Mesothelial cell of epicardium (in vitro differentiated cells): Measurements from ENCODE around the gene ZNF525. TPM values are rescaled to one million over a fixed set of nuclear protein-coding genes. Genes with fewer than 3 reads are reported as not detected.
"Not testable (repeated sequence)": the region's sequence is repeated elsewhere in the genome, so short reads cannot be mapped to it uniquely, and the experiment has no call there.

Source experiments
- DNase-seq, 2 experiments: peaks; one replicate each; pipeline ENCODE4 v3.0.0; 2021; ENCODE audit warnings: low spot score in 2 of 2; ENCODE audit not compliant: unreplicated experiment in 2 of 2
- H3K27ac Mint-ChIP-seq: 2 replicates; pipeline ENCODE4 v1.8.0; 2021; ENCODE audit warnings: mixed read lengths
- H3K27me3 Mint-ChIP-seq: 2 replicates; pipeline ENCODE4 v1.8.0; 2021; ENCODE audit warnings: low read depth, mixed read lengths
- H3K36me3 Mint-ChIP-seq: 2 replicates; pipeline ENCODE4 v1.8.0; 2021; ENCODE audit warnings: mixed read lengths
- H3K4me1 Mint-ChIP-seq: 2 replicates; pipeline ENCODE4 v1.8.0; 2021; ENCODE audit warnings: mixed read lengths
- H3K4me3 Mint-ChIP-seq: 2 replicates; pipeline ENCODE4 v1.8.0; 2021; ENCODE audit warnings: mild to moderate bottlenecking, moderate library complexity, mixed read lengths
- H3K9me3 Mint-ChIP-seq: 2 replicates; pipeline ENCODE4 v1.8.0; 2021; ENCODE audit warnings: mixed read lengths
- CTCF ChIP-seq: fragments of 200-600 bp; sonication (generic); IDR thresholded peaks from one replicate; pipeline ENCODE4 v1.5.0; 2021; ENCODE audit warnings: antibody characterized with exemption; ENCODE audit not compliant: unreplicated experiment
- total RNA-seq: library from RNA; stranded (reverse); gene quantifications from 3 replicates; pipeline ENCODE4 v1.2.1, GENCODE V29; 2021

Gene ZNF525
- total RNA-seq, 1 donor from 2014 or later: 20.2 TPM

- Mint-ChIP-seq H3K27me3 (no peaks in the 10 kb centered on the region), H3K9me3 (peaks cover 6% of the 10 kb centered on the region), H3K36me3 (peaks cover 2% of the 10 kb centered on the region), H3K4me1 (peaks cover 9% of the 10 kb centered on the region), H3K4me3 (no peak overlapping the region), H3K27ac (no peak overlapping the region)
- no peak for TF ChIP-seq CTCF
- no peak for DNase-seq
Measured at GRCh38 chr19:53422551-53422950, 57.0 kb downstream of the ZNF525 start.

- H3K4me1 Mint-ChIP-seq, DNase-seq, H3K36me3 Mint-ChIP-seq, H3K4me3 Mint-ChIP-seq, H3K9me3 Mint-ChIP-seq, H3K27ac Mint-ChIP-seq, H3K27me3 Mint-ChIP-seq: not testable (repeated sequence)
Measured at GRCh38 chr19:53423074-53423473, 57.6 kb downstream of the ZNF525 start.

- not testable (repeated sequence) for H3K36me3 Mint-ChIP-seq, H3K4me1 Mint-ChIP-seq, H3K4me3 Mint-ChIP-seq, H3K27ac Mint-ChIP-seq, DNase-seq, H3K27me3 Mint-ChIP-seq, H3K9me3 Mint-ChIP-seq
Measured at GRCh38 chr19:53423680-53424079, 58.2 kb downstream of the ZNF525 start.

GRCh38 chr19:53424968-53425597 is 59.6 kb downstream of the ZNF525 start:
- Mint-ChIP-seq H3K4me3 (no peak overlapping the region), H3K9me3 (no peaks in the 10 kb centered on the region), H3K27ac (no peak overlapping the region), H3K27me3 (no peaks in the 10 kb centered on the region), H3K4me1 (peaks cover 9% of the 10 kb centered on the region), H3K36me3 (peaks cover 4% of the 10 kb centered on the region)
- peak; percentile 78 for TF ChIP-seq CTCF
- DNase-seq: peak; percentile 64 to 76

- H3K4me3 Mint-ChIP-seq: peak within 1 kb of the TSS; percentile 96
- peak; percentile 97 to 99 for DNase-seq
- peaks cover 26% of the 10 kb centered on the region for H3K4me1 Mint-ChIP-seq
- H3K27ac Mint-ChIP-seq: peak within 1 kb of the TSS; percentile 100
- TF ChIP-seq CTCF: peak; percentile 60
- peaks cover 18% of the 10 kb centered on the region for H3K36me3 Mint-ChIP-seq
- no peaks in the 10 kb centered on the region for H3K9me3 Mint-ChIP-seq
- no peaks in the 10 kb centered on the region for H3K27me3 Mint-ChIP-seq
Measured at GRCh38 chr19:53431399-53432087, 66.0 kb downstream of the ZNF525 start, which contains the start of gene ZNF761. TSS of gene ZNF761 (plus strand) at chr19:53431984. CDS start at chr19:53447269, 15,285 bp downstream.

GRCh38 chr19:53432088-53432661 is 66.7 kb downstream of the ZNF525 start:
- H3K9me3 Mint-ChIP-seq: no peaks in the 10 kb centered on the region
- peak; percentile 18 to 53 for DNase-seq
- peak overlapping the region; percentile 96 for H3K4me3 Mint-ChIP-seq
- H3K36me3 Mint-ChIP-seq: peaks cover 18% of the 10 kb centered on the region
- no peaks in the 10 kb centered on the region for H3K27me3 Mint-ChIP-seq
- peaks cover 26% of the 10 kb centered on the region for H3K4me1 Mint-ChIP-seq
- H3K27ac Mint-ChIP-seq: peak overlapping the region; percentile 100
- TF ChIP-seq CTCF: no peak

Other genes starting within 250 kb of the ZNF525 start
- 13.1 to 15.6 TPM (median 13.8 TPM) in 3 replicates for gene ZNF415, start 232.8 kb upstream of the ZNF525 start, total RNA-seq
- gene ZNF347, start 206.7 kb upstream of the ZNF525 start, total RNA-seq: 12.1 to 15.6 TPM (median 14.8 TPM) in 3 replicates
- gene ZNF665, start 172.3 kb upstream of the ZNF525 start, total RNA-seq: 8.8 to 9.8 TPM (median 8.9 TPM) in 3 replicates
- 50.2 to 53.4 TPM (median 51.7 TPM) in 3 replicates for gene ZNF677, start 110.8 kb upstream of the ZNF525 start, total RNA-seq
- 0.20 TPM in 1 of 3 replicates, not detected in the others for gene VN1R2, start 107.4 kb upstream of the ZNF525 start, total RNA-seq
- gene VN1R4, start 98.0 kb upstream of the ZNF525 start, total RNA-seq: not detected in 3 replicates
- 7.5 to 7.7 TPM (median 7.7 TPM) in 3 replicates for gene ZNF845, start 32.0 kb upstream of the ZNF525 start, total RNA-seq
- gene ZNF765, start 29.4 kb downstream of the ZNF525 start, total RNA-seq: 15.5 to 17.7 TPM (median 16.1 TPM) in 3 replicates
- gene ZNF761, start 66.3 kb downstream of the ZNF525 start, total RNA-seq: 15.0 to 16.2 TPM (median 16.1 TPM) in 3 replicates
- 5.4 to 6.1 TPM (median 6.0 TPM) in 3 replicates for gene ZNF813, start 102.0 kb downstream of the ZNF525 start, total RNA-seq
- 17.6 to 19.5 TPM (median 19.4 TPM) in 3 replicates for gene ZNF331, start 172.4 kb downstream of the ZNF525 start, total RNA-seq